Measurements from ENCODE around the gene NDFIP1. TPM values are rescaled to one million over a fixed set of nuclear protein-coding genes. Genes with fewer than 3 reads are reported as not detected.

The NDFIP1 gene
- total and polyA plus RNA-seq, 2 of the 13 experiments (the other 11 are each of a cell fraction or from before 2014, with no cell fraction given) = 12.4 to 15.7 TPM

- Histone ChIP-seq H3K4me1 (ENCODE audit: insufficient read depth, low read length) (no peaks in the 10 kb centered on the region), H3K4me3 (replicated peaks in 1 of 3; ENCODE audit: insufficient read depth in 1 of 3, low read depth in 2 of 3, low read length in 3 of 3) (no peak overlapping the region), H3K4me2 (ENCODE audit: low read depth, low read length) (no peak overlapping the region), H3K27ac (ENCODE audit: extremely low read length, insufficient read depth, low read length) (no peak overlapping the region), H3K9ac (ENCODE audit: insufficient read depth, low read depth, low read length) (no peak overlapping the region), H3K27me3 (ENCODE audit: control insufficient read depth in 1 of 2, insufficient read depth in 2 of 2, low read length in 2 of 2) (peaks cover 0 to 7% of the 10 kb centered on the region in 2 experiments; a peak in 1 of 5 replicates), H3K36me3 (replicated peaks in 1 of 2; ENCODE audit: control insufficient read depth in 1 of 2, insufficient read depth in 2 of 2, low read length in 2 of 2) (no peaks in the 10 kb centered on the region), H3K79me2 (ENCODE audit: insufficient read depth, low read length) (no peaks in the 10 kb centered on the region), H3K9me3 (ENCODE audit: low read length) (no peaks in the 10 kb centered on the region), H4K20me1 (ENCODE audit: insufficient read depth, low read length) (no peaks in the 10 kb centered on the region), H2AFZ (ENCODE audit: low read length) (no peak overlapping the region)
- FAIRE-seq (no peak), ATAC-seq (no peak), DNase-seq (ENCODE audit: low spot score) (no peak)
- CTCF ChIA-PET (ENCODE audit: low intra/inter-chr PET ratio, low total read pairs) = no interaction called here
- intact Hi-C loops (cut with micrococcal nuclease; ENCODE audit: unreplicated experiment) = no loop called here
- POLR2A ChIA-PET = no interaction called here
- in situ Hi-C loops (cut with HindIII; ENCODE audit: extremely low pct_ligation_motif_present, low pct_unique_long_range_greater_than_20kb) = no loop called here
- BruUV-seq (replicated peaks) = no TSS peak
- TF ChIP-seq SOX6 (IDR thresholded peaks at IDR 0.05) (no peak), SOX6 (CRISPR knock-in tag; IDR thresholded peaks at IDR 0.05) (no peak)
- WGBS (ENCODE audit: low lambda C conversion rate) = 42% methylated on average over 7 of the region's 8 CpGs
Measured at GRCh38 chr5:142095651-142096330, 12.8 kb upstream of the NDFIP1 start.

GRCh38 chr5:142096382-142096781, 12.2 kb upstream of the NDFIP1 start:
- TF ChIP-seq CREB1 (IDR thresholded peaks at IDR 0.05) = peak; percentile 93
- no peak for TF ChIP-seq CREB1 (CRISPR knock-in tag; IDR thresholded peaks at IDR 0.05)
- no peak for TF ChIP-seq MEIS2 (CRISPR knock-in tag; IDR thresholded peaks at IDR 0.05)
- TF ChIP-seq TSC22D2 (CRISPR knock-in tag; IDR thresholded peaks at IDR 0.05; ENCODE audit: borderline replicate concordance) = no peak
- peak; percentile 53; the same call in 1 of the 2 replicates for TF ChIP-seq ATF7 (IDR thresholded peaks at IDR 0.05)
- no peak for TF ChIP-seq ATF7 (CRISPR knock-in tag; IDR thresholded peaks at IDR 0.05)
- Histone ChIP-seq H3K4me1 (ENCODE audit: insufficient read depth, low read length) (no peaks in the 10 kb centered on the region), H3K4me2 (ENCODE audit: low read depth, low read length) (no peak overlapping the region), H3K27me3 (ENCODE audit: control insufficient read depth in 1 of 2, insufficient read depth in 2 of 2, low read length in 2 of 2) (peaks cover 0 to 7% of the 10 kb centered on the region in 2 experiments; a peak in 1 of 5 replicates), H3K36me3 (replicated peaks in 1 of 2; ENCODE audit: control insufficient read depth in 1 of 2, insufficient read depth in 2 of 2, low read length in 2 of 2) (no peaks in the 10 kb centered on the region), H3K9ac (ENCODE audit: insufficient read depth, low read depth, low read length) (no peak overlapping the region), H3K27ac (ENCODE audit: extremely low read length, insufficient read depth, low read length) (no peak overlapping the region), H3K4me3 (replicated peaks in 1 of 3; ENCODE audit: insufficient read depth in 1 of 3, low read depth in 2 of 3, low read length in 3 of 3) (no peak overlapping the region), H2AFZ (ENCODE audit: low read length) (no peak overlapping the region), H4K20me1 (ENCODE audit: insufficient read depth, low read length) (no peaks in the 10 kb centered on the region), H3K9me3 (ENCODE audit: low read length) (no peaks in the 10 kb centered on the region), H3K79me2 (ENCODE audit: insufficient read depth, low read length) (no peaks in the 10 kb centered on the region)
- DNase-seq (ENCODE audit: low spot score) (no peak), ATAC-seq (no peak), FAIRE-seq (no peak)
- ChIA-PET CTCF (ENCODE audit: low intra/inter-chr PET ratio, low total read pairs) (no interaction called here), POLR2A (no interaction called here)
- in situ Hi-C loops (cut with HindIII; ENCODE audit: extremely low pct_ligation_motif_present, low pct_unique_long_range_greater_than_20kb) (no loop called here), intact Hi-C loops (cut with micrococcal nuclease; ENCODE audit: unreplicated experiment) (no loop called here)
- 22% methylated on average over 3 of the region's 3 CpGs for WGBS (ENCODE audit: low lambda C conversion rate)
- BruUV-seq (replicated peaks) = no TSS peak
